ENCODE measurements around the gene MED9. TPM values are rescaled to one million over a fixed set of nuclear protein-coding genes. Genes with fewer than 3 reads are reported as not detected.

The MED9 gene
- total and polyA plus RNA-seq, 2 donors (not counting 3 experiments of a cell fraction or from before 2014, with no cell fraction given): 15.1 to 18.2 TPM

GRCh38 chr17:17484451-17484899 is 7.7 kb downstream of the MED9 start:
- BruUV-seq (replicated peaks): no TSS peak
- no peaks in the 10 kb centered on the region for H4K20me1 ChIP-seq (replicated peaks; ENCODE audit: control insufficient read depth, extremely low read depth, insufficient read depth, low read length)
- H3K9ac ChIP-seq (replicated peaks; ENCODE audit: extremely low read depth, insufficient read depth, low read length): no peak overlapping the region
- H3K4me2 ChIP-seq (ENCODE audit: insufficient read depth, low read length): no peak overlapping the region
- H3K79me2 ChIP-seq (ENCODE audit: control insufficient read depth, insufficient read depth, low read length): peaks cover 51% of the 10 kb centered on the region
- H3K36me3 ChIP-seq (ENCODE audit: control insufficient read depth in 2 of 2, extremely low read depth in 1 of 2, insufficient read depth in 2 of 2, low read length in 2 of 2): peaks cover 0 to 6% of the 10 kb centered on the region in 2 experiments
- intact Hi-C loops (cut with micrococcal nuclease): no loop called here
- no peaks in the 10 kb centered on the region for H3K27me3 ChIP-seq (ENCODE audit: control insufficient read depth in 2 of 2, insufficient read depth in 2 of 2, low read length in 2 of 2)
- dilution Hi-C loops (cut with MboI; ENCODE audit: extremely low pct_ligation_motif_present, low sequenced_read_pairs): no loop called here
- no peak overlapping the region for H3K27ac ChIP-seq (ENCODE audit: insufficient read depth, low read depth, low read length)
- no peak for TF ChIP-seq POLR2AphosphoS5 (IDR thresholded peaks at IDR 0.05; ENCODE audit: insufficient read depth, low read depth, low read length)
- TF ChIP-seq POLR2A (IDR thresholded peaks at IDR 0.05; ENCODE audit: low read depth, low read length): no peak
- TF ChIP-seq MAX (IDR thresholded peaks at IDR 0.05; ENCODE audit: insufficient read depth, insufficient read length): no peak
- TF ChIP-seq FOS (IDR thresholded peaks at IDR 0.05; ENCODE audit: borderline replicate concordance, insufficient read depth, low read length): no peak
- no peak for TF ChIP-seq EZH2 (IDR thresholded peaks at IDR 0.05; ENCODE audit: borderline replicate concordance, low read depth, low read length, severe bottlenecking)
- no peak for TF ChIP-seq MYC (IDR thresholded peaks at IDR 0.05; ENCODE audit: low read depth, low read length)
- TF ChIP-seq CTCF (IDR thresholded peaks at IDR 0.05; ENCODE audit: extremely low read depth in 1 of 2, insufficient read depth in 1 of 2, low read depth in 1 of 2, low read length in 2 of 2): no peak
- no peak for TF ChIP-seq GATA2 (IDR thresholded peaks at IDR 0.05; ENCODE audit: insufficient read depth, insufficient read length, low read depth, low read length)
- no peak for TF ChIP-seq JUN (IDR thresholded peaks at IDR 0.05; ENCODE audit: borderline replicate concordance, insufficient read depth, insufficient read length, low read depth)
- POLR2A ChIA-PET: no interaction called here
- FAIRE-seq (no peak), DNase-seq (ENCODE audit: low read depth, low spot score) (no peak)
- no peak overlapping the region for H3K4me3 ChIP-seq (replicated peaks in 1 of 3; ENCODE audit: insufficient read depth in 1 of 3, low read depth in 1 of 3, low read length in 3 of 3)
- H3K9me1 ChIP-seq (replicated peaks; ENCODE audit: control insufficient read depth, extremely low read depth, insufficient read depth, low read length): no peaks in the 10 kb centered on the region
- no peak overlapping the region for H2AFZ ChIP-seq (ENCODE audit: low read depth, low read length)
- H3K9me3 ChIP-seq (replicated peaks; ENCODE audit: control insufficient read depth, insufficient read depth, low read length): no peaks in the 10 kb centered on the region
- peaks cover 8% of the 10 kb centered on the region for H3K4me1 ChIP-seq (ENCODE audit: control insufficient read depth, extremely low read depth, insufficient read depth, low read length)
- CTCF ChIA-PET: interaction anchor here (1.4 kb wide), 1 partner anchor 12 kb away, joined by 4 read pairs; the partner anchor contains the start of gene RASD1

All from endothelial cell of umbilical vein (primary cell).